Measurements from ENCODE around the gene CADPS. TPM values are rescaled to one million over a fixed set of nuclear protein-coding genes. Genes with fewer than 3 reads are reported as not detected.

Gene CADPS
- total RNA-seq, 1 experiment from 2014 or later: not detected

DNA sequence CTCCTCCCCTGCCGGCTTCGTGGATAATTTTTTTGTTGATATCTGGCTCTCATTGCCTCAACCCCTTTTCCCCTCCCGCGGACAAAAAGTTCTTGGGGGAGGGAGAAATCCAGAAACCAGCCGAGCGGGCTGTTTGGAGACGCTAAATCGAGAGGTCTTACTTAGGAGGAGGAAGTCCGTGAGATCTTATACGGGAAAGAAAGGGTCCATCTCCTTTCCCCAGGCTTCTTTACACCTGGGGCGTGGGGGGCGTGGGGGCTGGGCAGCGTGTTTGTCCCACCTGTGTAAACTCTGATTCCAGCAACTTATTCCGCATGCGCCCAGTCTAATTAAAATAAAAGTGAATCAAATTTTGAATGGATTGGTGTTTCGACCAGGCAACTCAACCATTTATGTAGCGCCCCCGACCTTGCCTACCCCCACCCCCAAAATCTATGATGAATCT is 364 bp upstream of the CADPS start:
- ChIA-PET POLR2A (no interaction called here), CTCF (no interaction called here)
- no peak overlapping the region for H3K27ac ChIP-seq (ENCODE audit: low read length)
- peaks cover 16% of the 10 kb centered on the region for H3K27me3 ChIP-seq (ENCODE audit: control insufficient read depth, insufficient read depth, low read length)
- TF ChIP-seq TCF7L2 (IDR thresholded peaks at IDR 0.05; ENCODE audit: low read depth, low read length) (no peak), CTCF (IDR thresholded peaks at IDR 0.05) (no peak), REST (IDR thresholded peaks at IDR 0.05; ENCODE audit: insufficient read depth in 1 of 2, low read depth in 2 of 2, low read length in 1 of 2) (no peak), POLR2AphosphoS5 (IDR thresholded peaks at IDR 0.05; ENCODE audit: low read depth, low read length) (no peak), SIN3A (IDR thresholded peaks at IDR 0.05; ENCODE audit: borderline replicate concordance, insufficient read depth, low read depth, low read length) (no peak)
- in situ Hi-C loops (cut with HindIII; ENCODE audit: low pct_unique_long_range_greater_than_20kb, low sequenced_read_pairs): no loop called here
- H3K9me3 ChIP-seq (ENCODE audit: control insufficient read depth, insufficient read depth, low read depth, low read length): no peaks in the 10 kb centered on the region
- H3K4me1 ChIP-seq (ENCODE audit: control insufficient read depth, insufficient read depth, low read length): no peaks in the 10 kb centered on the region
- BruUV-seq (replicated peaks): no TSS peak
- DNase-seq (ENCODE audit: low read depth, low spot score) (no peak), ATAC-seq (no peak)
- intact Hi-C loops (cut with micrococcal nuclease; ENCODE audit: unreplicated experiment): no loop called here
- H3K36me3 ChIP-seq (ENCODE audit: control insufficient read depth, insufficient read depth, low read length): no peaks in the 10 kb centered on the region
- peak overlapping the region in 1 of 2 experiments; percentile 39; a peak in 1 of 4 replicates for H3K4me3 ChIP-seq (ENCODE audit: low read depth in 2 of 2, low read length in 2 of 2)

- DNase-seq (ENCODE audit: low read depth, low spot score) (no peak), ATAC-seq (peak; percentile 88)
- H3K9me3 ChIP-seq (ENCODE audit: control insufficient read depth, insufficient read depth, low read depth, low read length): no peaks in the 10 kb centered on the region
- no peak overlapping the region for H3K27ac ChIP-seq (ENCODE audit: low read length)
- CTCF ChIA-PET: no interaction called here
- in situ Hi-C loops (cut with HindIII; ENCODE audit: low pct_unique_long_range_greater_than_20kb, low sequenced_read_pairs) (no loop called here), intact Hi-C loops (cut with micrococcal nuclease; ENCODE audit: unreplicated experiment) (no loop called here)
- H3K27me3 ChIP-seq (ENCODE audit: control insufficient read depth, insufficient read depth, low read length): peaks cover 16% of the 10 kb centered on the region
- POLR2A ChIA-PET: no interaction called here
- H3K4me1 ChIP-seq (ENCODE audit: control insufficient read depth, insufficient read depth, low read length): no peaks in the 10 kb centered on the region
- no peaks in the 10 kb centered on the region for H3K36me3 ChIP-seq (ENCODE audit: control insufficient read depth, insufficient read depth, low read length)
- H3K4me3 ChIP-seq (ENCODE audit: low read depth in 2 of 2, low read length in 2 of 2): peak overlapping the region; percentile 39 to 40
- TF ChIP-seq SIN3A (IDR thresholded peaks at IDR 0.05; ENCODE audit: borderline replicate concordance, insufficient read depth, low read depth, low read length) (no peak), CTCF (IDR thresholded peaks at IDR 0.05) (peak; percentile 66)
- no TSS peak for BruUV-seq (replicated peaks)
Observed at GRCh38 chr3:62873761-62874710, 1.2 kb downstream of the CADPS start.
